ENCODE measurements around the gene RAPGEFL1.
"Not testable (repeated sequence)": the region's sequence is repeated elsewhere in the genome, so short reads cannot be mapped to it uniquely, and the experiment has no call there.

RAPGEFL1 gene

DNA sequence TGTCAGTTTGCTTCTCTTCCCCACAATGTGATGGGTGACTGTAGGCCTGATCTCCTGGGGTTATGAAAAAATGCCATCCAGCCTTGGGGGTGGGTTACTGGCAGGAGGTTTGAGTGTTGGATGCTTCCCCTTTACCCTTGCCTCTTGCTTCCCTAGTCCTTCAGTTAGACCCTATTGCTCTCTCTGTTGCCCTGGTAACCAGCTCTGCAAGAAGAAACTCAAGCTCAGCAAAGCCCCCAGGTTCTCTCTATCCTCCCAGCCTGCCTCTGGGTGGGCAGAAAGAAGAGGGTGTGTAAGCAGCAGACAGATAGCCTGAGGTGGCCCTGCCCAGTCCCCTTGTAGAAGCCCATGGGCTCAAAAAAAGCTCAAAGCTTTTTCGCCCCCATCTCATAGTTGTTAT, 2.8 kb upstream of the RAPGEFL1 start:
- DNase-seq: no peak

DNA sequence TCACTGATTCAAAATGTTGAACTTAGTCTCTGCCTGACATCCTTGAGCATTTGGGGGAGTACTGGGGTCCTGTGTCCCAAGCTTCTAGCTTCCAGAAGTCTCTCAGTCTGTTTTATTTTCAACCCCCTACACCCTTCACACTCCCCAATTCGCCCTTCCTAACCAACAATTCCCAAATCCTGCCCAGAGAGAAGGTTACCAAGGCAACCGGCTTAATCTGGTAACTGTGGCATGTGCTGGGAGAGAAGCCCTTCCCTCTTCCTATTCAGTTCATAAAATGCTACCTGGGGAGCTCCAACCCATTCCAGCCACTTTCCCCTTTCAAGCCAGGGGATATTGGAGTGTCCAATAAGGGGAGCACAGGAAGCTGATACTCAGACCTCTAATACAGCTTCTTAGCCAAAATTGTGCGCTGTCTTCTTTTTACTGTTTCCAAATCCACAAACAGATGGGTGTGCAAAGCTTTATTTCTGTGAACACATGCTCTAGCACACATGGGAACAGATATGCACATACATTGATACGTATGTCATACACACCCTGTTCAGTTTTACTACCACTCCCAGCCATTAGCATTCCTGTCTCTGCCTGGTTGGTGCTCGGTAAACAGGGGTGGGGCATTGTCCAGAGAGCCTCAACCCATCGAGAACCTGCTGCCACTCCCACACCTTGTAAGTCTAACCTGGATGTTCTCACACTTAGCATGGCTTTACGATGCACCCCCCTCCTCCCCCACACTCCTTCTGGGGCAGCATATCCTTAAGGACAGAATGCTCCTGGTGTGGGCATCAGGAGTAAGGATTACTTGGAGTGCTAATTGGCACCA, 1.1 kb upstream of the RAPGEFL1 start:
- DNase-seq: no peak

DNA sequence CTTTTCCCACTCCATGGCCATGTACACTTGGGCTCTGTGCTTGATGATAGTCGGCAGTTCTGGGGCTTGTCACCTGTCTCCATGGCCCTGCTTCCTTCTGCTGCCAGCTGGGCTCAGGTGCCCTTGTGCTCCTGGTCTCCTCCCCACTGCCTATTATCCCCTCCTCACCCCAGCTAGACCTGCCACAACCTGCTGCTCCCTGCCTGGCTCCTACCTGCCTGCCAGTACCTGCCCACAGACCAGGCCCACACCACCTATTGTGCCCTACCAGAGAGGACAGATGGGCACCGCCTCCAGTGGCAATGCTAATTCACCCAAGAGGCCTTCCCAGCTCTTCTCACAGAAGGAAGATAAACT, 538 bp upstream of the RAPGEFL1 start:
- DNase-seq: no peak

GRCh38 chr17:40178021-40178601, 841 bp downstream of the RAPGEFL1 start:
- no peak for DNase-seq

GRCh38 chr17:40178660-40179059, 1.4 kb downstream of the RAPGEFL1 start:
- no peak for DNase-seq

DNA sequence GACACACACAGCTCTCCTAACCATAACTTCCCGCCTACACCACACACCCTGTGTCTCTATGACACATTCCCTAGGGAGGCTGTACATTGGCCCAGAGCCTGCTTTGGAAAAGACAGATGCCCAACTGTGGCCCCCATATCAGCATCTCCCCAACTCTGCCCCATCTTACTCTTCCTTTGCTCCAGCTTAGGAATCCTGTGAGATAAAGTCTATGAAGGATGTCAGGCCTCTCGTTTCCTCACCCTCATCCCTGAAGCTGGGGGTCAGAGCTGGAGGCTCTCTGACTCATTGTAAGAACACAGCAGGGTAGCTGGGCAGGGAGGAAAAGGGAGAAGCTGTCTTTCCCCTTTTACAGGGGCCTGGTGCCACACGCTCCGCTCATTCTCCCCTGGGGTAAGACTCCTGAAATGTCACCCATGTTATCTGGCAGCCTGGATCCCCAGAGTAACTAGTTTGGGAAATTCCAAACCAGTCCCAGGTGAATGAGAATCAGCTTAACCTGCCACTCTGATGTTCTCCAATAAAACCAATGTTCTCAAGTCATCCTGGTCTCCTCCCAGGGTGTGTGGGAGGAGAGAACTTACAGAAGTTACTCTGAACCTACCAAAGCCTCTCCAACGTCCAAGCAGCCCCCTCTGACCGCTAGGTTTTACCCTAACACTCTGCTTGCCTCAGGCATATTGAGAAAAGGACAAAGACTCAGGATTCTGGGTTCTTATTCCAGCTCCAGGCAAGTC, 2.8 kb downstream of the RAPGEFL1 start:
- DNase-seq: no peak

GRCh38 chr17:40180694-40181093, 3.4 kb downstream of the RAPGEFL1 start:
- DNase-seq: no peak

DNA sequence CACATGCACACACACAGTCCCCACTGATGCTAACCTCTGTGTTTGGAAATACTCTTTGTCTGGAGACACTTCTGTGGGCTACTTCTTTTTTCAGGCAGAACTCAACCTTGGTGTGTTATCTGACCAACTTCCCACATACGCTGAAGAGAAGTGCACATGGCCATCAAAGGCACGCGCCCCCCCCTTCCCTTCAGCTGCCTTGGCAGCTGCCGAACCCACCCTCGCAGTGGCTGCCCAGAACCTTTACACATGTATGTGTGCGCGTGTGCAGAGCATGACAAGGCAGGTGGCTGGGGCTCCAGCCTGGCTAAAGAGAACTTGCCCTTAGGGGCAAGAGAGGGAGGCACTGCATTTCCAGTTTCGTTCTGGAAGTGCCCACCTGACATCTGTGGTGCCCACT, 3.9 kb downstream of the RAPGEFL1 start:
- no peak for DNase-seq

DNA sequence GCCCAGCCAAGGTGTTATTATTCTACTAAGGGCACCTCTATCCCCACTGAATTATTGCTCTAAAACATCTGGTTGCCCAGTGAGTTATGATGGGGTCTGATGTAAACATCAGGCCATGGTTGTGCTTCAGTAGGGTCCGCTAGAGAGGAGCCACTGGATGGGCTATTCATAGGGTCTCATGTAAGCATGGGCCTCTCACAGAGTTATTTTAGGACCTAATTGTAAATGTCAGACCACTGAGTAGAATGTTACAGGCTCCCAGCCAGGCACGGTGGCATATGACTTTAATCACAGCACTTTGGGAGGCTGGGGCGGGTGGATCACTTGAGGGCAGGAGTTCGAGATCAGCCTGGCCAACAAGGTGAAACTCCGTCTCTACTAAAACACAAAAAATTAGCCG, 5.3 kb downstream of the RAPGEFL1 start:
- DNase-seq: no peak

- DNase-seq: no peak
These were observed 10.0 kb downstream of the RAPGEFL1 start for GRCh38 chr17:40187238-40187637.

- DNase-seq: no peak
These were observed 11.4 kb downstream of the RAPGEFL1 start for GRCh38 chr17:40188694-40189093.

DNA sequence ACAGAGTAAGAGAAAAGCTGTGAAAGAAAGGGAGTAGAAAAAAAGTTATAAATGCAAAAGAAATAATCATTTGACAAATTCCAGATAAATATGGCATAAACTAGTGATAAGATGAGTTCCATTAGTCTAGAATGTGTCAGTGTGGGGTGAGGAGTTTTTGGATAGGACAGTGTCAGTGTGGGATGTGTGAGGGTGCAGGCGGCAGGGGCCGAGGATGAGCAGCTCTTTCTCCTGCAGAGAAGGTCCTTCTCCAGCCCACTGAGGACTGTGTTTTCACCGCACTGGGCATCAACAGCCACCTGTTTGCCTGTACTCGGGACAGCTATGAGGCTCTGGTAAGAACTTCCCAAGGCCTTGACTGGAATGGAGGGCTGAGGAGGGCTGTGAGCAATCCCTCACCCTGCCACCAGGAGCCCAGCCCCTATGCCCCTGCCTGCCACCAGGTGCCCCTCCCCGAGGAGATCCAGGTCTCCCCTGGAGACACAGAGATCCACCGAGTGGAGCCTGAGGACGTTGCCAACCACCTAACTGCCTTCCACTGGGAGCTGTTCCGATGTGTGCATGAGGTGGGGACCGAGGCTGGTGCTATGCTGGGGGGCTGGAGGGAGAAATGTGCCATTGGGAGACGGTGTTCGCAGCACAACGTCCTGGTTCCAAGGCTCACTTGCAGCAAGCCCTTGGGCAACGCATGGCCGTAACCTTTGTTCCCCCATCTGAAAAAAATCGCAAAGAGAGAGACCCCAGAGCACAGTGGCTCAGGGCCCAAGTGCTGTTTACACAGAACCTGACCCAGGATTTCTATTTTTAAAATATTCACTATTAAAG, 13.1 kb downstream of the RAPGEFL1 start:
- DNase-seq: peak; percentile 45

- DNase-seq: peak; percentile 75
These were observed 14.3 kb downstream of the RAPGEFL1 start for GRCh38 chr17:40191237-40192208.

- no peak for DNase-seq
These were observed 15.7 kb downstream of the RAPGEFL1 start for GRCh38 chr17:40192961-40193360.

DNA sequence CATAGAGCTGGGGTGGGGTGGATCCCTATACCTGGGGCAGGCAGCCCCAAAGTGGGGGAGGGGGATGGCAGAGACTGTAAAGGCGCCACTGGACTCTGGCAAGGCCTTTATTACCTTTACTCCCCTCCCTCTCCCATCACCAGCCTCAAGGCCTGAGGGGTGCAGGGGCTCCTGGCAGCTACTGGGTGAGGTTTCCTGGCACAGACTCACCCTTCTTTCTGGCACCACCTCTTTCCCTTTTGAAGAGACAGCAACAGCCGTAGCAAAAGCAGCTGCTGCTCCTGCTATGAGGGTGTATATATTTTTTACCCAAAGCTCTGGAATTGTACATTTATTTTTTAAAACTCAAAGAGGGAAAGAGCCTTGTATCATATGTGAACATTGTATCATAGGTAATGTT, 17.6 kb downstream of the RAPGEFL1 start:
- no peak for DNase-seq

DNA sequence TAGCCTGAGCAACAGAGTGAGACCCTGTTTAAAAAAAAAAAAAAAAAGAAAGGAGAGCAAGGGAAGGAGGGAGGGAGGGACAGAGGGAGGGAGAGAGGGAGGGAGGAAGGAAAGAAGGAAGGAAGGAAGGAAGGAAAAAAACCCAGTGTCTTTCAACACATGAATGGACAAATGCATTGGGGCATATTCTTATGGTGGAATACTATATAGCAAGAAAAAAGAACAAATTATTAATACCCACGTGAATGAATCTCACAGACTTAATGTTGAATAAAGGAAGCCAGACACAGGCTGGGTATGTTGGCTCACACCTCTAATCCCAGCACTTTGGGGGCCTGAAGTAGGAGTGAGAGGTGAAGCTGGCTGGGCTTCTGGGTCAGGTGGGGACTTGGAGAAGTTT, 20.3 kb downstream of the RAPGEFL1 start:
- no peak for DNase-seq

DNA sequence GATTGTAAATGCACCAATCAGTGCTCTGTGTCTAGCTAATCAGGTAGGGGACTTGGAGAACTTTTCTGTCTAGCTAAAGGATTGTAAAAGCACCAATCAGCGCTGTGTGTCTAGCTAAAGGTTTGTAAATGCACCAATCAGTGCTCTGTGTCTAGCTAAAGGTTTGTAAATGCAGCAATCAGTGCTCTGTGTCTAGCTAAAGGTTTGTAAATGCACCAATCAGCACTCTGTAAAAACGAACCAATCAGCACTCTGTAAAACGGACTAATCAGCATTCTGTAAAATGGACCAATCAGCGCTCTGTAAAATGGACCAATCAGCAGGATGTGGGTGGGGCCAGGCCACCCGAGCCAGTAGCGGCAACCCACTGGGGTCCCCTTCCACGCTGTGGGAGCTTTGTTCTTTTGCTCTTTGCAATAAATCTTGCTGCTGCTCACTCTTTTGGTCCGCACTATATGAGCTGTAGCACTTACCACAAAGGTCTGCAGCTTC, 20.7 kb downstream of the RAPGEFL1 start:
- not testable (repeated sequence) for DNase-seq

DNA sequence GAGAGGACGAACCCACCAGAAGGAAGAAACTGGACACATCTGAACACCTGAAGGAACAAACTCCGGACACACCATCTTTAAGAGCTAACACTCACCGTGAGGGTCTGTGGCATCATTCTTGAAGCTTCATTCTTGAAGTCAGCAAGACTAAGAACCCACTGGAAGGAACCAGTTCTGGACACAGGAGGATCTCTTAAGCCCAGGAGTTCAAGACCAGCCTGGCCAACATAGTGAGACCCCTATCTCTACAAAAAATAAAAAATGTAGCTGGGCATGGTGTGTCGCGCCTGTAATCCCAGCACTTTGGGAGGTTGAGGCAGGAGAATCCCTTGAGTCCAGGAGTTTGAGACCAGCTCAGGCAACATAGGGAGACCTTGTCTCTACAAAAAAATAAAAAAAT, 21.3 kb downstream of the RAPGEFL1 start:
- no peak for DNase-seq

GRCh38 chr17:40203131-40203530, 25.9 kb downstream of the RAPGEFL1 start:
- no peak for DNase-seq

DNA sequence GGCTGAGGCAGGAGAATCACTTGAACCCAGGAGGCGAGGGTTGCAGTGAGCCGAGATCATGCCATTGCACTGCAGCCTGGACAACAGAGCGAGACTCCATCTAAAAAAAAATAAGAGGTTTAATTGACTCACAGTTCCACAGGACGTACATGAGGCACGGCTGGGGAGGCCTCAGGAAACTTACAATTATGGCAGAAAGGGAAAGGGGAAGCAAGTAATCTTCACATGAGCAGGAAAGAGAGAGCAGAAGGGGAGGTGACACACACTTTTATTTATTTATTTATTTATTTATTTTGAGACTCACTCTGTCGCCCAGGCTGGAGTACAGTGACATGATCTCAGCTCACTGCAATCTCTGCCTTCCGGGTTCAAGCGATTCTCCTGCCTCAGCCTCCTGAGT, 28.9 kb downstream of the RAPGEFL1 start:
- DNase-seq: not testable (repeated sequence)

DNA sequence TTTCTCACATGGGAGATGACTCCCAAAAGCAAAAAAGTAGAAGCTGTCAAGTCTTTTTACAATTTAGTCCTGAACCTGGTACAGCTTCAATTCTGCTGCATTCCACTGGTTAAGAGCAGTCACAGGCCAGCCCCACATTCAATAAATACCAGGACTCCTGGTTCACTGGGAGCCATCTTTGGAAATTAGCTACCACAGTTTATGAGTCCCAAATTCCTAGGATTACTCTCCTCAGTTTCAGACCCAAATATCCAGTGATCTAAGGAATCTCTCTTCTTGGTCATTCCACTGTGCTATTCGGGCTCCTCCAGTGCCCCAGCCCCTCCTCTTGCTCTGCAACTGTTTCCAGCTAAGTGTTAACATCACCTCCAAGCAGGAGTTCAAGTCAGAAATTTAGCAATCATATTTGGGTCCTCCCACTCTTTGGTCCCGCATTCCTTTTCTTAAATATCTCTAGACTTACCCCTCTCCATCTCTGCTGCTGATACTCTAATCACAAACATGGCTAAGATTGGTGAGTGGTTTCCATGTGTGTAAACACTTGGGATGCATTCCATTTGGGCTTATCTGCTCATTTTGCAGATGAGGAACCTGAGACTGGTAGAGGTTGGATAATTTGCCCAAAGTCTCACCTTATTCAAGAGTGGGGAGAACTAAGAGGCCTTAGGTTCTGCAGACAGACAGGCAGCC, 32.3 kb downstream of the RAPGEFL1 start:
- no peak for DNase-seq
